Measurements from ENCODE around the gene PHACTR1. TPM values are rescaled to one million over a fixed set of nuclear protein-coding genes. Genes with fewer than 3 reads are reported as not detected.
A peak's percentile ranks its signal among the peaks of the same experiment; 100 is the strongest.

PHACTR1 gene
- total RNA-seq, 2 experiments from 2014 or later: 0.79 to 1.5 TPM

GRCh38 chr6:13299403-13299821, 582.8 kb downstream of the PHACTR1 start:
- no peak for DNase-seq
- Mint-ChIP-seq H3K36me3 (peaks cover 35% of the 10 kb centered on the region), H3K27me3 (no peaks in the 10 kb centered on the region), H3K27ac (no peak overlapping the region), H3K4me1 (peaks cover 19% of the 10 kb centered on the region), H3K9me3 (no peaks in the 10 kb centered on the region), H3K4me3 (no peak overlapping the region)
- POLR2A ChIA-PET: no interaction called here
- no peak for ATAC-seq (ENCODE audit: low read depth)

GRCh38 chr6:13299918-13300317, 583.4 kb downstream of the PHACTR1 start:
- no peak overlapping the region for H3K4me3 Mint-ChIP-seq
- no peak overlapping the region for H3K27ac Mint-ChIP-seq
- POLR2A ChIA-PET: no interaction called here
- ATAC-seq (ENCODE audit: low read depth) (no peak), DNase-seq (no peak)
- H3K36me3 Mint-ChIP-seq: peaks cover 29% of the 10 kb centered on the region
- no peaks in the 10 kb centered on the region for H3K9me3 Mint-ChIP-seq
- peaks cover 21% of the 10 kb centered on the region for H3K4me1 Mint-ChIP-seq
- H3K27me3 Mint-ChIP-seq: no peaks in the 10 kb centered on the region

- no peak for DNase-seq
- POLR2A ChIA-PET: interaction anchor here (3.2 kb wide), 1 partner anchor 27 kb away, joined by 21 read pairs; the partner anchor contains the start of gene TBC1D7
- H3K9me3 Mint-ChIP-seq: no peaks in the 10 kb centered on the region
- ATAC-seq (ENCODE audit: low read depth): no peak
- peak overlapping the region; percentile 67 for H3K27ac Mint-ChIP-seq
- H3K27me3 Mint-ChIP-seq: no peaks in the 10 kb centered on the region
- peaks cover 21% of the 10 kb centered on the region for H3K4me1 Mint-ChIP-seq
- no peak overlapping the region for H3K4me3 Mint-ChIP-seq
- H3K36me3 Mint-ChIP-seq: peaks cover 30% of the 10 kb centered on the region
Measured at GRCh38 chr6:13300643-13301590, 584.4 kb downstream of the PHACTR1 start.

- no peaks in the 10 kb centered on the region for H3K27me3 Mint-ChIP-seq
- H3K4me3 Mint-ChIP-seq: no peak overlapping the region
- ATAC-seq (ENCODE audit: low read depth) (no peak), DNase-seq (no peak)
- H3K9me3 Mint-ChIP-seq: no peaks in the 10 kb centered on the region
- POLR2A ChIA-PET: interaction anchor here (0.7 to 3.2 kb wide), 3 partner anchors 13 to 273 kb away, joined by 3 to 21 read pairs (median 4); partner anchors contain the start of genes SIRT5 and TBC1D7
- peaks cover 21% of the 10 kb centered on the region for H3K4me1 Mint-ChIP-seq
- peaks cover 38% of the 10 kb centered on the region for H3K36me3 Mint-ChIP-seq
- peak overlapping the region; percentile 76 for H3K27ac Mint-ChIP-seq
Measured at GRCh38 chr6:13302291-13302690, 585.7 kb downstream of the PHACTR1 start.

GRCh38 chr6:13302751-13303667, 586.4 kb downstream of the PHACTR1 start:
- Mint-ChIP-seq H3K4me1 (peaks cover 23% of the 10 kb centered on the region), H3K4me3 (peak overlapping the region; percentile 17), H3K27ac (peak overlapping the region; percentile 76), H3K9me3 (no peaks in the 10 kb centered on the region), H3K27me3 (no peaks in the 10 kb centered on the region), H3K36me3 (peaks cover 41% of the 10 kb centered on the region)
- ATAC-seq (ENCODE audit: low read depth) (peak; percentile 91), DNase-seq (no peak)
- POLR2A ChIA-PET: interaction anchor here (1.1 to 3.2 kb wide), 2 partner anchors 25 to 272 kb away, joined by 4 to 21 read pairs; partner anchors contain the start of genes SIRT5 and TBC1D7

GRCh38 chr6:13303668-13304017, 587.1 kb downstream of the PHACTR1 start:
- DNase-seq: no peak

GRCh38 chr6:13304101-13304500, 587.5 kb downstream of the PHACTR1 start:
- DNase-seq: no peak
- no peak for ATAC-seq (ENCODE audit: low read depth)
- POLR2A ChIA-PET: interaction anchor here (3.2 kb wide), 1 partner anchor 24 kb away, joined by 21 read pairs; the partner anchor contains the start of gene TBC1D7

More at GRCh38 chr6:13303668-13304017, 587.1 kb downstream of the PHACTR1 start:
- no peaks in the 10 kb centered on the region for H3K9me3 Mint-ChIP-seq
- H3K27me3 Mint-ChIP-seq: no peaks in the 10 kb centered on the region
- ATAC-seq (ENCODE audit: low read depth): no peak
- peaks cover 23% of the 10 kb centered on the region for H3K4me1 Mint-ChIP-seq
- H3K36me3 Mint-ChIP-seq: peaks cover 39% of the 10 kb centered on the region
- H3K27ac Mint-ChIP-seq: peak overlapping the region; percentile 78
- POLR2A ChIA-PET: interaction anchor here (3.2 kb wide), 1 partner anchor 24 kb away, joined by 21 read pairs; the partner anchor contains the start of gene TBC1D7
- H3K4me3 Mint-ChIP-seq: no peak overlapping the region

GRCh38 chr6:13304580-13305260, 588.2 kb downstream of the PHACTR1 start:
- Mint-ChIP-seq H3K4me1 (peaks cover 23% of the 10 kb centered on the region), H3K36me3 (peaks cover 43% of the 10 kb centered on the region), H3K27me3 (no peaks in the 10 kb centered on the region), H3K9me3 (no peaks in the 10 kb centered on the region), H3K4me3 (no peak overlapping the region), H3K27ac (no peak overlapping the region)
- no peak for DNase-seq
- no peak for ATAC-seq (ENCODE audit: low read depth)
- POLR2A ChIA-PET: no interaction called here

More at GRCh38 chr6:13304101-13304500, 587.5 kb downstream of the PHACTR1 start:
- no peaks in the 10 kb centered on the region for H3K27me3 Mint-ChIP-seq
- peaks cover 23% of the 10 kb centered on the region for H3K4me1 Mint-ChIP-seq
- no peaks in the 10 kb centered on the region for H3K9me3 Mint-ChIP-seq
- H3K4me3 Mint-ChIP-seq: no peak overlapping the region
- H3K36me3 Mint-ChIP-seq: peaks cover 42% of the 10 kb centered on the region
- no peak overlapping the region for H3K27ac Mint-ChIP-seq

- Mint-ChIP-seq H3K36me3 (peaks cover 43% of the 10 kb centered on the region), H3K27me3 (no peaks in the 10 kb centered on the region), H3K9me3 (no peaks in the 10 kb centered on the region), H3K27ac (no peak overlapping the region), H3K4me3 (no peak overlapping the region), H3K4me1 (peaks cover 23% of the 10 kb centered on the region)
- POLR2A ChIA-PET: no interaction called here
- DNase-seq (no peak), ATAC-seq (ENCODE audit: low read depth) (no peak)
Measured at GRCh38 chr6:13305288-13305687, 588.7 kb downstream of the PHACTR1 start.

- POLR2A ChIA-PET: no interaction called here
- Mint-ChIP-seq H3K36me3 (peaks cover 40% of the 10 kb centered on the region), H3K27me3 (no peaks in the 10 kb centered on the region), H3K27ac (no peak overlapping the region), H3K4me1 (peaks cover 23% of the 10 kb centered on the region), H3K4me3 (no peak overlapping the region), H3K9me3 (no peaks in the 10 kb centered on the region)
- no peak for DNase-seq
- ATAC-seq (ENCODE audit: low read depth): no peak
Measured at GRCh38 chr6:13305791-13306190, 589.2 kb downstream of the PHACTR1 start.

GRCh38 chr6:13307508-13307995, 591.0 kb downstream of the PHACTR1 start:
- DNase-seq (no peak), ATAC-seq (ENCODE audit: low read depth) (no peak)
- peaks cover 39% of the 10 kb centered on the region for H3K36me3 Mint-ChIP-seq
- no peak overlapping the region for H3K4me3 Mint-ChIP-seq
- POLR2A ChIA-PET: no interaction called here
- no peak overlapping the region for H3K27ac Mint-ChIP-seq
- peaks cover 21% of the 10 kb centered on the region for H3K4me1 Mint-ChIP-seq
- no peaks in the 10 kb centered on the region for H3K27me3 Mint-ChIP-seq
- H3K9me3 Mint-ChIP-seq: no peaks in the 10 kb centered on the region

- H3K4me1 Mint-ChIP-seq: peaks cover 13% of the 10 kb centered on the region
- H3K9me3 Mint-ChIP-seq: no peaks in the 10 kb centered on the region
- peaks cover 34% of the 10 kb centered on the region for H3K36me3 Mint-ChIP-seq
- ATAC-seq (ENCODE audit: low read depth): no peak
- no peak overlapping the region for H3K4me3 Mint-ChIP-seq
- DNase-seq: no peak
- POLR2A ChIA-PET: no interaction called here
- no peaks in the 10 kb centered on the region for H3K27me3 Mint-ChIP-seq
- H3K27ac Mint-ChIP-seq: no peak overlapping the region
Measured at GRCh38 chr6:13308332-13308731, 591.8 kb downstream of the PHACTR1 start.
